ENCODE measurements around the gene CMIP.

CMIP gene

DNA sequence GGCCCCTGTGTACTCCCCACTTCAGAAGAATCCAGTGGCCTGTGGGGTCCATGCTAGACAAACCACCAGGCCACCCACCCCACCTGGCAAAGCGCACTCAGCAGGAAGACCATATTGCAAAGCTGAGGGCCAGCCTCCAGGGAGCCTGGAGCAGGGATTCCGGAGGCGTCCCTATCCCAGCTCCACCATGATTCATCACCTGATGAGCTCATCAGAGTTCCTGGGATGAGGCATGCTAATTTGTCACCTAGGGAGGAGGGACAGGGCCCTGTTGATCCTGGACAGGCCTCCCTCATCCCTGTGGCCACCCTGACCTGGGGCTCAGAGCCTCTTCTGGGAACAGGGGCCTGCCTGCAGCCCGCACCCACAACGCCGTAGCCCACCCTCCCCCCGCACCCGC is 202.9 kb downstream of the CMIP start:
- no peak for DNase-seq

- no peak for DNase-seq
These were observed 205.1 kb downstream of the CMIP start for GRCh38 chr16:81649561-81650184.

DNA sequence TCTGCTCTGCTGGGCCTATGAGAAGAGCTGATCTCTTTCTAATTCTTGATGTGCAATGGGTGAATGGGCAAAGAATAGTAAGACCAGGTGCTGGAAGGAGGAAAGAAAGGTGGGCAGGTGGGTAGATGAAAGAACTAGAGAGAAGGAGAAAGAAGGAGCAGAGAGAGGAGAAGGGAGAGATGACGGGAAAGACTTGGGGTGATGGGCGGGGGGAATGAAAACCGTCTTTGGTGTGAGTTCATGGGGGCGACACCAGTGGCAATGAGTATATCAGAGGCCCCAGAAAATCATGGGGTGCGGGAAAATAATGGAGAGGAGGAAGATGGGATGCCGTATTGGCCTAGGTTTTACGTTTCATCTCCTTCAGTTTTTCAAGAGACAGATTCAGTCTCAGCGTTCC is 205.7 kb downstream of the CMIP start:
- no peak for DNase-seq

DNA sequence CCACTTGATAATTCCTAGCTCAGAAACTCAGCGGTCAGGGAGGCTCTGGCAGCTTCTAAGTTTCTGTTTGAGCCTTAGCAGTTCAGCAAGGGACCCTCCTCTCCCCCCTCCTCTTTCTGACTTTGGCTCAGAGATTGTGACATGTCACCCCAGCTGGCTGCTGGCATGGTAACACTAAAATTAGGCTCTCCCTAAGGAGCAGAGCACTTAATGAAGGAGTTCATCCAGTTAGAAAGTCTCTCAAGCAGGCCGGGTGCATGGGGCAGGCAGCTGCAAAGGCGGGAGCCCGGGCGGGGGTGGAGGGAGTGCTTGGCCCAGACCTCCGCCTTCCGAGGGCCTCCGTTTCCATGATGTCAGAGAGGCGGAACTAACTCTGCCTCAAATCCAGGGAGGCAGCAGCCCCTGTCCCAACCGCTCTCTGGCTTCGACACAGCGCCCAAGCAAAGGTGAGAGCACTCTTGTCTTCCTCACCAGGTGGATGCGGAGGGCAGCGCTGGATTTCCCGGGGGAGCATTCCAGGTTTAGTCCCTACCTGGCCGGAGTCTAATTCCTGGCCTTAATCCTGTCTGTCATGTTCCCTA is 206.5 kb downstream of the CMIP start:
- DNase-seq, result peak; percentile 83

GRCh38 chr16:81651758-81652718 is 207.4 kb downstream of the CMIP start:
- peak; percentile 81 for DNase-seq

DNA sequence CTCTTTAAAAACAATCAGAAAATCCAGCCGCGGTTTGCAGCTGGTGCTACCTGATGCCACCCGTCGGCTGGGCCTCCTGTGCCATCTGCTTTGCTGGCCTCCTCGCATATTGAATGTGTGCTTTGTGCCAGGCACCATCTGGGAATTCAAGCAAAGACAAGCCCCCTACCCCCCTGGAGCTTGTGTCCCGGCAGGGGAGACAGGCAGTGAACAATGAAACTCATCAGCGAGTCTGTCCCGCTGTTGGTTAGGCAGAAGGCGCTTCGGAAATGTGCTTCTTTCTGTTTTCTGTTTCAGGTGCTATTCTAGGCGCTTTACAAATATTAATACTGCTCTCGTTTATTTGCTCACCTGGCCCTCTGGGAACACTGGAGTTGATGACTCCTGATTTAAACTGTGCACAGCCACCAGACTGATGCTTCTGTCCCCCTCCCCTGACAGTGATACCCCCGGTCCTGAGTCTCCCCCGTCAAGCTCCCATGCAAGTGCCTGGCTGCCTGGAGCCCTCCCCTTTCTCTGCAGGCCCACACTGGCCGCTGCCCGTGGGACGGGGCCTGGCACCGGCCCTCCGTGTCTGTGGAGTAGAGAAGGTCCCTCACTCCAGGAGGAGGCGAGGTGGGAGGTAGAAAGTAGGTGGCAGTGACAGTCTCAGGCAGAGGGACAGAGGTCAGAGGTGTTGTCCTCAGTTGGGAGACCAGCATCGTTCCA is 208.3 kb downstream of the CMIP start:
- DNase-seq, result peak; percentile 96

DNA sequence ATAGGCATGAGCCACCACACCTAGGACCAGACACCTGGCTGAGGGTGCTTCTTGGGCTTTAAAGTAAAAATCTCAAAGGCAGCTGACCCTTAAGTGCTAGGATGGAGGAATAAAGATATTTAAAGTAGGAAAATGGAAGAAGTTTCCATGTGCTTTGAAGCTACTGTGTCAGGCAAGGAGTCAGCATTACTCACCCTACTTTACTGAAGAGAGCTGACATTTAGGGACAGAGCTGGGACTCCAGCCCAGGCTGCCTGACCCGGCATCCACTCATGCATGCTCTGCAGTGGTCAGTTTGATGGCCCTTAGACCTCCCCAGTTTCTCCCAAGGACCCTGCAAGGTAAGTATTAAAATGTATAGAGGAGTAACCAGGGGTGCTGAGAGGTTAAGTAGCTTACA is 209.7 kb downstream of the CMIP start:
- DNase-seq, result no peak

- no peak for DNase-seq
These were observed 211.0 kb downstream of the CMIP start for GRCh38 chr16:81655469-81656162.

DNA sequence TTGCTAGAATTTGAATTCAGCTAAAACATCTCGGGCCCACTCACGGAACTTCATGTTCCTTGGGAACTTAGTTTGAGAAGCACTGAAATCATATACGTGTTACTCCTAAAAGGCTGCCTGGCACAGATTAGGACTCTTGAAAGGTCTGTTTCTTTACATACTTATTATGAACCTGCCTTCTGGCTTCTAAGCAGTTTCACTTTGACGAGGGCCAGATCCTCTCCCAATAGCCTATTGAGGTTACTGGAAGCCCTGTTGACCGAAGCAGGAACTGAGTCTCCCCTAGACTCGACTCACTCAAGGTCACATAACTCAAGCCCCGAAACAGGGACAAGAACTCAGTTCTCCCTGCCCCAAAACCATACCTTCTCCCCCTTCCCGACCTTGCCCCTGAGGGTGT is 212.6 kb downstream of the CMIP start:
- DNase-seq, result no peak

- DNase-seq, result no peak
These were observed 213.2 kb downstream of the CMIP start for GRCh38 chr16:81657781-81658180.

GRCh38 chr16:81658373-81658772 is 213.8 kb downstream of the CMIP start:
- no peak for DNase-seq

DNA sequence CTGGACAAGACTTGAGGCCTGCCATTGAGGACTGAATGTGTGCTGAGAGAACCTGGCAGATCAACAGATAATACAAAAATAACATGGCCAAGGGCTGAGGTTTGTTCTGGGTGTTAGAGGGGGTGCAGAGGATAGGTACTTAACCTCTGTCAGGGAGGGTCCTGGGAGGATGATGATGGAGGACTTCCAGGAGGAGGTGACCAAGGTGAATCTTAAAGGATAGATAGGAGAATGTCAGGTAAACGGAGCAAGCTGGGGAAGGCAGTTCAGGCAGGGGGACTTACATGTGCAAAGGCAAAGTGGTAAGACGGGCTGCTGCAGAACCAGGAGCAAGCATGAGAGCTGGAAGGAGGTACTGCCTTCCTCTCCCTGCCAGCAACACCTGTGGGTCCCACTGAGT is 214.6 kb downstream of the CMIP start:
- DNase-seq, result no peak

- DNase-seq, result no peak
These were observed 216.5 kb downstream of the CMIP start for GRCh38 chr16:81661082-81661481.

GRCh38 chr16:81664153-81664552 is 219.5 kb downstream of the CMIP start:
- DNase-seq, result no peak

GRCh38 chr16:81665588-81665987 is 221.0 kb downstream of the CMIP start:
- no peak for DNase-seq

DNA sequence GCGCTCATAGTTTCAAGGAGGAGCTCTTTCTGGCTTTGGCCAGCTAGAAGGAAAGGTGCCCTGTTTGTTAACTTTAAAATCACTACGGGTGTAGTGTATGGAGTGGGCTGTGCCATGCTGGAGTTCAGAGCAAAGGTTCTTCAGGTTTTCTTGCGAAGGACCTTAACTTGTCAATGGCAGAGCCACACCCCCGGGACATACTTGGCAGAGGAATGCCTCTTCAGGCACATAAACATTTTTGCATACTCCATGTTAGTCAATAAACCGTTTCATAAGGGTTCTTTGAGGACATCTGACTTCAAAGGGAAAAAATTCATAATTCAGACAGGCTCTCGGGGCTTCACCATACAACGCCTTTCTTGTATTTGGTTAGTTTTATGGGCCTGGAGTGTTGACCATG is 221.5 kb downstream of the CMIP start:
- no peak for DNase-seq

DNA sequence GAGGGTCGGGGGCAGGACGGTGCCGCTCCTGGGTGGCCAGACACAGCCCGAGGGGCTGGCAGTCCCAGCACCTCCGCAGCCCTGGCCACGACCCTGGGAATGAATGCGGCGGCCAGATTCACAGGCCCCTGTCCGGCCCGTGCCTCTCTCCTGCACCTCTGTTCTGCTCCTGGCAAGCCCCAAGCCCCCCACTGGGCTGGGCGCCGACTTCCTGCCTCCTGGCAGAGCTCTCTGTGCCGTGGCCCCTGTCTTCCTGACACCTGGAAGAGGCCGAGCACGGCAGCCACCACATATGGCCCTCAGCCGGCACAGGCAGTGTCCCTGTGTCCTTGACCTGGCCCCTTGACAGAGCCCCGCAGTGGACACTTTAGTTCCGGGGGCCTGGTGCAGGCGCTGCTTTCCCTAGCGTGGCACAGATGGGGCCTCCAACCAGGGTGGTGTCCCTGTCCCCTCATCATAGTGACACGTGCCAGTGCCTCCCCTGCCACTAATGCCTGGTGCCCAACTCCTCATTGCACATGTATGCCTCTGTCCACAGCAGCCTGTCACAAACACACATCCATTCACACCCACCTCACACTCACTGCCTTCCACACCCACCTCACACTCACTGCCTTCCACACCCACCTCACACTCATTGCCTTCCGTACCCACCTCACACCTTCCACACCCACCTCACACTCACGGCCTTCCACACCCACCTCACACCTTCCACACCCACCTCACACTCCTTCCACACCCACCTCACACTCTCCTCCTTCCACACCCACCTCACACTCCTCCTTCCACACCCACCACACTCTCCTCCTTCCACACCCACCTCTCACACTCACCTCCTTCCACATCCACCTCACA is 223.9 kb downstream of the CMIP start:
- peak; percentile 42 for DNase-seq

GRCh38 chr16:81669473-81670350 is 225.1 kb downstream of the CMIP start:
- DNase-seq, result no peak

- DNase-seq, result no peak
These were observed 227.4 kb downstream of the CMIP start for GRCh38 chr16:81671738-81672597.

- no peak for DNase-seq
These were observed 228.8 kb downstream of the CMIP start for GRCh38 chr16:81673432-81673831.
